Diencephalon (tissue), 1 donor: ENCODE data around the gene TSHZ2. TPM values are rescaled to one million over a fixed set of nuclear protein-coding genes. Genes with fewer than 3 reads are reported as not detected.

Experiments used
- small RNA-seq: library from RNA; depleted of rRNA; stranded (forward); fragments of <200 nt; gene quantifications from one replicate; pipeline ENCODE3, GENCODE V24; 2014
- total RNA-seq: library from RNA; depleted of rRNA; stranded (reverse); fragments of >200 nt; gene quantifications from one replicate; pipeline ENCODE4 v1.2.3, GENCODE V29; 2014

Gene TSHZ2
- total RNA-seq: 22.1 TPM

GRCh38 chr20:52972190-52972937, at the start of gene TSHZ2:
TSS of gene TSHZ2 (plus strand) at chr20:52972358. CDS start at chr20:52973294, 936 bp downstream.

Small RNA genes lying within 50 kb of the gene (small RNA-seq; reads per million reads assigned to genes)
- not detected for gene RF00019
